HepG2 (cell line): ENCODE data around the gene NEUROD6. TPM values are rescaled to one million over a fixed set of nuclear protein-coding genes. Genes with fewer than 3 reads are reported as not detected.
A peak's percentile ranks its signal among the peaks of the same experiment; 100 is the strongest.

Experiments used
- ATAC-seq: fragments of 200-7000 bp; cut with Tn5 transposase; 3 replicates; pipeline ENCODE4 v1.9.1; 2020; ENCODE audit warnings: mild to moderate bottlenecking, moderate library complexity
- BruUV-seq: library from RNA; stranded (reverse); fragments of 400-500 nt; replicated peaks from 2 replicates; lab custom pipeline; 2021; lab: Mats Ljungman, UMichigan
- CTCF ChIA-PET: fragments of 300-600 bp; formaldehyde crosslinking; extraction: SDS; loops from one replicate; lab custom pipeline; 2021; ENCODE audit warnings: low total read pairs, inconsistent platforms, low intra/inter-chr PET ratio; lab: Yijun Ruan, JAX
- POLR2A ChIA-PET: fragments of 350-600 bp; sonication (Branson Sonifier 250); formaldehyde crosslinking; loops from one replicate; lab custom pipeline; 2020; ENCODE audit warnings: antibody characterized with exemption, inconsistent platforms; lab: Yijun Ruan, JAX
- DNase-seq: peaks from one replicate; pipeline ENCODE4 v3.0.0-alpha.2; 2015; ENCODE audit warnings: low spot score
- FAIRE-seq: peaks from 3 replicates; lab custom pipeline; 2011; peaks lifted over from hg19 to GRCh38; lab: Jason Lieb, UNC
- H2AFZ ChIP-seq: one replicate; pipeline ENCODE4 v1.6.1; 2011; ENCODE audit warnings: low read length, inconsistent platforms
- H3K27ac ChIP-seq: fragments of 300-600 bp; 3 replicates; pipeline ENCODE4 v1.8.0; 2011; ENCODE audit warnings: mixed run types, mild to moderate bottlenecking, mixed read lengths, low read length, inconsistent platforms; ENCODE audit not compliant: insufficient read depth; ENCODE audit errors: extremely low read length
- H3K27me3 ChIP-seq, 2 experiments: fragments of 200-600 bp in 1 of 2; 2 replicates in 1 of 2; 3 replicates in 1 of 2; pipeline versions ENCODE4 v1.6.0 to v1.8.0; 2011; ENCODE audit warnings: low read length in 2 of 2, mild to moderate bottlenecking in 2 of 2, moderate library complexity in 2 of 2, inconsistent platforms in 1 of 2; ENCODE audit not compliant: insufficient read depth in 2 of 2, control insufficient read depth in 1 of 2
- H3K36me3 ChIP-seq, 2 experiments: fragments of 200-600 bp in 1 of 2; replicated peaks in 1 of 2; 2 replicates in 1 of 2; 3 replicates in 1 of 2; pipeline versions ENCODE4 v1.5.1 to v1.8.0; 2011; ENCODE audit warnings: low read length in 2 of 2, inconsistent platforms in 1 of 2; ENCODE audit not compliant: insufficient read depth in 2 of 2, control insufficient read depth in 1 of 2
- H3K4me1 ChIP-seq: 2 replicates; pipeline ENCODE4 v1.5.1; 2012; ENCODE audit warnings: low read length, inconsistent platforms; ENCODE audit not compliant: insufficient read depth
- H3K4me2 ChIP-seq: 2 replicates; pipeline ENCODE4 v1.6.0; 2011; ENCODE audit warnings: low read depth, low read length, inconsistent platforms
- H3K4me3 ChIP-seq, 3 experiments: fragments of 200-600 bp in 1 of 3; sonication (generic), shearing (Covaris generic) in 1 of 3; replicated peaks in 1 of 3; 2 replicates each; pipeline ENCODE4 v1.5.1; 2011 to 2016; ENCODE audit warnings: low read length in 3 of 3, inconsistent platforms in 2 of 3, low read depth in 2 of 3, mild to moderate bottlenecking in 2 of 3, control low read depth in 1 of 3, mixed read lengths in 1 of 3; ENCODE audit not compliant: insufficient read depth in 1 of 3
- H3K79me2 ChIP-seq: one replicate; pipeline ENCODE4 v1.6.1; 2011; ENCODE audit warnings: low read length, inconsistent platforms; ENCODE audit not compliant: insufficient read depth
- H3K9ac ChIP-seq: 2 replicates; pipeline ENCODE4 v1.6.0; 2011; ENCODE audit warnings: mild to moderate bottlenecking, low read depth, low read length, inconsistent platforms; ENCODE audit not compliant: insufficient read depth
- H3K9me3 ChIP-seq: 2 replicates; pipeline ENCODE4 v1.5.1; 2012; ENCODE audit warnings: mild to moderate bottlenecking, low read length
- H4K20me1 ChIP-seq: 2 replicates; pipeline ENCODE4 v1.6.0; 2011; ENCODE audit warnings: inconsistent platforms, mild to moderate bottlenecking, low read length, moderate library complexity; ENCODE audit not compliant: insufficient read depth
- ARID2 ChIP-seq: sonication (generic); formaldehyde crosslinking; IDR thresholded peaks from 2 replicates; pipeline ENCODE4 v1.8.1; 2022; ENCODE audit warnings: mild to moderate bottlenecking, missing genetic modification reagents, borderline replicate concordance
- BATF2 ChIP-seq: sonication (generic); formaldehyde crosslinking; IDR thresholded peaks from 2 replicates; pipeline ENCODE4 v1.8.0; 2022; ENCODE audit warnings: mild to moderate bottlenecking, missing genetic modification reagents, moderate library complexity
- BRCA1 ChIP-seq: sonication (generic); formaldehyde crosslinking; IDR thresholded peaks from 2 replicates; pipeline ENCODE4 v1.4.0; 2020; ENCODE audit warnings: missing genetic modification reagents
- CAMTA2 ChIP-seq: sonication (generic); formaldehyde crosslinking; IDR thresholded peaks from 2 replicates; pipeline ENCODE4 v1.4.0; 2020; ENCODE audit warnings: mild to moderate bottlenecking, missing genetic modification reagents, borderline replicate concordance
- DRAP1 ChIP-seq: IDR thresholded peaks from 2 replicates; pipeline ENCODE4 v1.6.1; 2016; ENCODE audit warnings: missing genetic modification reagents, missing compliant biosample characterization
- ETV5 ChIP-seq: IDR thresholded peaks from 2 replicates; pipeline ENCODE4 v1.6.1; 2018; ENCODE audit warnings: missing biosample characterization, missing genetic modification reagents, inconsistent platforms, borderline replicate concordance
- PRMT3 ChIP-seq: sonication (generic); formaldehyde crosslinking; IDR thresholded peaks from 2 replicates; pipeline ENCODE4 v1.8.1; 2022; ENCODE audit warnings: low read depth, mild to moderate bottlenecking, moderate library complexity, missing genetic modification reagents, borderline replicate concordance
- RCOR2 ChIP-seq: IDR thresholded peaks from 2 replicates; pipeline ENCODE4 v1.6.1; 2016; ENCODE audit warnings: missing biosample characterization, missing genetic modification reagents
- SMAD1 ChIP-seq: sonication (generic); formaldehyde crosslinking; IDR thresholded peaks from 2 replicates; pipeline ENCODE4 v1.4.0; 2020; ENCODE audit warnings: missing genetic modification reagents, low read depth, mild to moderate bottlenecking, borderline replicate concordance
- SP5 ChIP-seq: IDR thresholded peaks from 2 replicates; pipeline ENCODE4 v1.6.1; 2016; ENCODE audit warnings: low read depth, borderline replicate concordance
- ZFP90 ChIP-seq: sonication (generic); formaldehyde crosslinking; IDR thresholded peaks from 2 replicates; pipeline ENCODE4 v1.8.0; 2022; ENCODE audit warnings: missing genetic modification reagents, mild to moderate bottlenecking, inconsistent platforms, borderline replicate concordance
- ZKSCAN8 ChIP-seq: IDR thresholded peaks from 2 replicates; pipeline ENCODE4 v1.6.1; 2016; ENCODE audit warnings: borderline replicate concordance, missing genetic modification reagents, missing compliant biosample characterization
- ZNF253 ChIP-seq: sonication (generic); formaldehyde crosslinking; IDR thresholded peaks from 2 replicates; pipeline ENCODE4 v1.8.0; 2022; ENCODE audit warnings: mild to moderate bottlenecking, missing genetic modification reagents, borderline replicate concordance
- ZNF510 ChIP-seq: sonication (generic); formaldehyde crosslinking; IDR thresholded peaks from 2 replicates; pipeline ENCODE4 v1.4.0; 2020; ENCODE audit warnings: low read depth, mild to moderate bottlenecking, missing genetic modification reagents
- ZNF546 ChIP-seq: sonication (generic); formaldehyde crosslinking; conservative IDR thresholded peaks from 2 replicates; pipeline ENCODE4 v1.8.1; 2023; ENCODE audit warnings: mild to moderate bottlenecking, missing genetic modification reagents
- ZNF563 ChIP-seq: sonication (generic); formaldehyde crosslinking; IDR thresholded peaks from 2 replicates; pipeline ENCODE4 v1.8.0; 2022; ENCODE audit warnings: mild to moderate bottlenecking, moderate library complexity, missing genetic modification reagents
- ZNF7 ChIP-seq: IDR thresholded peaks from 2 replicates; pipeline ENCODE4 v1.6.1; 2016; ENCODE audit warnings: missing biosample characterization, missing genetic modification reagents
- ZNF782 ChIP-seq: sonication (generic); formaldehyde crosslinking; IDR thresholded peaks from 2 replicates; pipeline ENCODE4 v1.4.0; 2020; ENCODE audit warnings: missing genetic modification reagents, mild to moderate bottlenecking, borderline replicate concordance
- WGBS: methylation state at CpG from one replicate; pipeline ENCODE4 v1.1.6; 2017; ENCODE audit warnings: low lambda C conversion rate; 5-methylcytosine and 5-hydroxymethylcytosine counted together
- in situ Hi-C: cut with HindIII; loops from 2 replicates; pipeline ENCODE4 v1.10.0; 2017; ENCODE audit warnings: low pct_unique_long_range_greater_than_20kb; ENCODE audit not compliant: extremely low pct_ligation_motif_present
- intact Hi-C: fragments of 100-400 bp; cut with micrococcal nuclease; formaldehyde crosslinking; loops from one replicate; pipeline ENCODE4 v1.10.0; 2022; ENCODE audit not compliant: unreplicated experiment
- polyA plus RNA-seq, 8 experiments: library from polyadenylated mRNA; depleted of rRNA in 3 of 8; stranded (reverse) in 7 of 8; unstranded in 1 of 8; fragments of >200 nt; fragmentation: Illumina TruSeq in 4 of 8; extraction: Trizol in 4 of 8; gene quantifications; 2 replicates each; pipeline versions ENCODE4 v1.2.1 to v1.2.3, GENCODE V29; 2011 to 2016; ENCODE audit warnings: low read depth in 4 of 8, missing spikeins in 1 of 8, mixed read lengths in 1 of 8; ENCODE audit not compliant: insufficient read depth in 1 of 8
- total RNA-seq, 5 experiments: library from RNA; depleted of rRNA; stranded (reverse); fragments of >200 nt; fragmentation: Illumina TruSeq; extraction: Trizol; gene quantifications; 2 replicates each; pipeline ENCODE4 v1.2.3, GENCODE V29; 2016; ENCODE audit warnings: low read depth in 1 of 5
- TF ChIP-seq, protein P1 (sequence below): sonication (generic); formaldehyde crosslinking; IDR thresholded peaks from 2 replicates; pipeline ENCODE4 v1.5.0; 2020; ENCODE audit warnings: missing genetic modification reagents, mild to moderate bottlenecking, borderline replicate concordance

NEUROD6 gene
- total and polyA plus RNA-seq, 2 of the 13 experiments (the other 11 are each of a cell fraction or from before 2014, with no cell fraction given), result not detected

- Histone ChIP-seq H3K27ac (no peak overlapping the region), H3K4me2 (no peak overlapping the region), H3K4me3 (no peak overlapping the region), H4K20me1 (no peaks in the 10 kb centered on the region), H3K36me3 (no peaks in the 10 kb centered on the region), H2AFZ (no peak overlapping the region), H3K4me1 (no peaks in the 10 kb centered on the region), H3K9me3 (no peaks in the 10 kb centered on the region), H3K9ac (no peak overlapping the region), H3K79me2 (no peaks in the 10 kb centered on the region), H3K27me3 (peaks cover 2 to 19% of the 10 kb centered on the region in 2 experiments; a peak in 3 of 5 replicates)
- ChIA-PET POLR2A (no interaction called here), CTCF (no interaction called here)
- FAIRE-seq (no peak), DNase-seq (no peak), ATAC-seq (peak; percentile 61)
- TF ChIP-seq ARID2 (no peak), SMAD1 (CRISPR knock-in tag) (no peak), CAMTA2 (CRISPR knock-in tag) (no peak), BRCA1 (CRISPR knock-in tag) (no peak), ZNF7 (CRISPR knock-in tag) (no peak), ZNF253 (CRISPR knock-in tag) (no peak), PRMT3 (no peak), ZNF782 (CRISPR knock-in tag) (no peak), ZFP90 (CRISPR knock-in tag) (no peak), ZNF546 (CRISPR knock-in tag) (no peak), RCOR2 (CRISPR knock-in tag) (no peak), SP5 (no peak), ETV5 (CRISPR knock-in tag) (no peak), BATF2 (CRISPR knock-in tag) (no peak), ZNF563 (CRISPR knock-in tag) (no peak), DRAP1 (CRISPR knock-in tag) (no peak), ZKSCAN8 (CRISPR knock-in tag) (no peak), ZNF510 (CRISPR knock-in tag) (no peak)
- TF ChIP-seq, protein P1, sequence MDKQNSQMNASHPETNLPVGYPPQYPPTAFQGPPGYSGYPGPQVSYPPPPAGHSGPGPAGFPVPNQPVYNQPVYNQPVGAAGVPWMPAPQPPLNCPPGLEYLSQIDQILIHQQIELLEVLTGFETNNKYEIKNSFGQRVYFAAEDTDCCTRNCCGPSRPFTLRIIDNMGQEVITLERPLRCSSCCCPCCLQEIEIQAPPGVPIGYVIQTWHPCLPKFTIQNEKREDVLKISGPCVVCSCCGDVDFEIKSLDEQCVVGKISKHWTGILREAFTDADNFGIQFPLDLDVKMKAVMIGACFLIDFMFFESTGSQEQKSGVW (CRISPR knock-in tag), result no peak
- in situ Hi-C loops, result no loop called here
- 12% methylated on average over 11 of the region's 71 CpGs for WGBS
- intact Hi-C loops, result no loop called here
- BruUV-seq, result no TSS peak
Observed at GRCh38 chr7:31336202-31337001, 4.1 kb downstream of the NEUROD6 start.
